Measurements from ENCODE around the gene WNK1. TPM values are rescaled to one million over a fixed set of nuclear protein-coding genes. Genes with fewer than 3 reads are reported as not detected.

Gene WNK1
- total RNA-seq, 4 donors from 2014 or later: 153 to 220 (median 178) TPM

DNA sequence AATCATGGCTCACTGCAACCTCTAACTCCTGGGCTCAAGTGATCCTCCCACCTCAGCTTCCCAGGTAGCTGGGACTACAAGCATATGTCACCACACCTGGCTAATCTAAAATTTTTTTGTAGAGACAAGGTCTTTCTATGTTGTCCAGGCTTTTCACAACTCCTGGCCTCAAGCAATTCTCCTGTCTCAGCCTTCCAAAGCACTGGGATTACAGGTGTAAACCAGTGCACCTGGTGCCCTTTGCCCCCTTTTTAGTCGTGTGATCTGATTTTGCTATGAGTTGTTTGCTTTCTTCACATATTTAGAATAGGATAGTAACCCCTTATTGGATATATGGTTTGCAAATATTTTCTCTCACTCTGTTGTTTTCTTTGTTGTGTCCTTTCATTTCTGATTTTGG lies 198.8 kb downstream of the WNK1 start:
- no peak for DNase-seq (ENCODE audit: low spot score in 2 of 2)
- TF ChIP-seq EP300 (IDR thresholded peaks at IDR 0.05): no peak
- TF ChIP-seq, protein P1, sequence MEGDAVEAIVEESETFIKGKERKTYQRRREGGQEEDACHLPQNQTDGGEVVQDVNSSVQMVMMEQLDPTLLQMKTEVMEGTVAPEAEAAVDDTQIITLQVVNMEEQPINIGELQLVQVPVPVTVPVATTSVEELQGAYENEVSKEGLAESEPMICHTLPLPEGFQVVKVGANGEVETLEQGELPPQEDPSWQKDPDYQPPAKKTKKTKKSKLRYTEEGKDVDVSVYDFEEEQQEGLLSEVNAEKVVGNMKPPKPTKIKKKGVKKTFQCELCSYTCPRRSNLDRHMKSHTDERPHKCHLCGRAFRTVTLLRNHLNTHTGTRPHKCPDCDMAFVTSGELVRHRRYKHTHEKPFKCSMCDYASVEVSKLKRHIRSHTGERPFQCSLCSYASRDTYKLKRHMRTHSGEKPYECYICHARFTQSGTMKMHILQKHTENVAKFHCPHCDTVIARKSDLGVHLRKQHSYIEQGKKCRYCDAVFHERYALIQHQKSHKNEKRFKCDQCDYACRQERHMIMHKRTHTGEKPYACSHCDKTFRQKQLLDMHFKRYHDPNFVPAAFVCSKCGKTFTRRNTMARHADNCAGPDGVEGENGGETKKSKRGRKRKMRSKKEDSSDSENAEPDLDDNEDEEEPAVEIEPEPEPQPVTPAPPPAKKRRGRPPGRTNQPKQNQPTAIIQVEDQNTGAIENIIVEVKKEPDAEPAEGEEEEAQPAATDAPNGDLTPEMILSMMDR (IDR thresholded peaks at IDR 0.05): no peak
- H3K4me1 ChIP-seq: peaks cover 0 to 28% (median 7%) of the 10 kb centered on the region in 4 donors
- H3K27me3 ChIP-seq: no peaks in the 10 kb centered on the region
- no peaks in the 10 kb centered on the region for H3K9me3 ChIP-seq
- 44 to 45% methylated on average over 1 of the region's 1 CpG for WGBS, 2 donors
- no peak overlapping the region for H3K4me3 ChIP-seq
- no peak overlapping the region for H3K27ac ChIP-seq
- H3K36me3 ChIP-seq: no peaks in the 10 kb centered on the region

DNA sequence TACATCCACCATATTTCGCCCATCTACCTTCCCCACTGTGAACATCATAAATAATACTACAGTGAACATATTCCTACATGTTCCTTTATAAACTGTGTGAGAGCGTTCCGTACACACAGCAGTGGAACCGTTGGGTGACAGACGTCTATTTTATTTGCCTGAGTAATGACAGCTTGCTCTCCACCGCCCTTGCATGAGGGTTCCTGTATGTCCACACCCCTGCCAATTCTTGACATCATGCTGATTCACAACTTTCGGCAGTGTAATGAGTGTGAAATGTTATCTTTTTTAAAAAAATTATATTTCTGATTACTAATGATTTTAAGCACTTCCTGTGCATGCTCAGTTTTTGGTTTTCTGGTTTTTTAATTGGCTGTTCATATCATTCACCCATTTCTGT lies 201.4 kb downstream of the WNK1 start:
- TF ChIP-seq EP300 (IDR thresholded peaks at IDR 0.05) (no peak), POLR2A (IDR thresholded peaks at IDR 0.05) (no peak)
- TF ChIP-seq, protein P1 (IDR thresholded peaks at IDR 0.05): no peak
- WGBS, 2 donors: 79% methylated on average over 7 of the region's 7 CpGs
- Histone ChIP-seq H3K27me3 (no peaks in the 10 kb centered on the region), H3K4me1 (peaks cover 0 to 4% (median 0%) of the 10 kb centered on the region in 4 donors), H3K4me3 (no peak overlapping the region), H3K9me3 (no peaks in the 10 kb centered on the region), H3K27ac (no peak overlapping the region), H3K36me3 (no peaks in the 10 kb centered on the region)
- DNase-seq (ENCODE audit: low spot score in 2 of 2): no peak

DNA sequence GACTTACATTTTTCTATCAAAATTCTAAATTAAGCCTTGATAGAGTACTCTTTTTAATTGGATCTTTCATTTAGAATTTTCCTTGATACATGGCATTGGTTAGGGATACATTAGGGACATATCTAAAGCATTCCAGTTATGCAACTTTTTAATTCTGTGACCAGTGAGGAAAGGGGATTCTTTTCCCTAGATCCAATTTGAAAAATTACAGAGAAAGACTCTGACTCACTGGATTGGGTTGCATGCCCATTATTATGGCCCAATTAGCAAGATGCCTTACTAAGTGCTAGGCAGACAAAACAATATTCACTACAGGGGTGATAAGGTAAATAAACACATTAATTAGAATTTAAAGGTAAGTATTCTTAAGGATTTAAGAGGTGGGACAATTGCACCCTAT lies 202.4 kb downstream of the WNK1 start:
- no peaks in the 10 kb centered on the region for H3K9me3 ChIP-seq
- no peaks in the 10 kb centered on the region for H3K27me3 ChIP-seq
- H3K36me3 ChIP-seq: no peaks in the 10 kb centered on the region
- H3K4me1 ChIP-seq: peaks cover 0 to 3% (median 0%) of the 10 kb centered on the region in 4 donors
- H3K4me3 ChIP-seq: no peak overlapping the region
- DNase-seq (ENCODE audit: low spot score in 2 of 2): no peak
- no peak overlapping the region for H3K27ac ChIP-seq
- TF ChIP-seq EP300 (IDR thresholded peaks at IDR 0.05): no peak
- TF ChIP-seq, protein P1 (IDR thresholded peaks at IDR 0.05): no peak
- TF ChIP-seq POLR2A (IDR thresholded peaks at IDR 0.05): no peak

DNA sequence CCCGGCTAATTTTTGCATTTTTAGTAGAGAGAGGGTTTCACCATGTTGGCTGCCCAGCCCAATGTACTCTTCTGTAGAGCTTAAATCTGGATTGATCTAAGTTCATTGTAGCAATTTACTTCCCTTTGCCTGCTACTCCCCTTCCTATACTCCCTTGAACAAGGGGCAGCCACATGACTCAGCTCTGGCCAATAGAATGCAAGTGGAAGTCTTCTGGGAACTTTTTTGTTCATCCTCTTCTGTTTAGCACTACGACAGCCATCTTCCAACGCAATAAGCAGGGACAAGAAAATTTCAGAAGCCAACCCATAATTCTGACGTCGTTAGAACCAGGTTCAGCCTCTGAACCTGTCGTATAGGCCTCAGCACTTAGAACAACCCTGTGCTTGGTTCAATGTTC lies 203.6 kb downstream of the WNK1 start:
- TF ChIP-seq EP300 (IDR thresholded peaks at IDR 0.05): no peak
- TF ChIP-seq, protein P1 (IDR thresholded peaks at IDR 0.05): no peak
- TF ChIP-seq POLR2A (IDR thresholded peaks at IDR 0.05): no peak
- H3K4me3 ChIP-seq: no peak overlapping the region
- WGBS, 2 donors: 92 to 94% methylated on average over 6 of the region's 6 CpGs

DNA sequence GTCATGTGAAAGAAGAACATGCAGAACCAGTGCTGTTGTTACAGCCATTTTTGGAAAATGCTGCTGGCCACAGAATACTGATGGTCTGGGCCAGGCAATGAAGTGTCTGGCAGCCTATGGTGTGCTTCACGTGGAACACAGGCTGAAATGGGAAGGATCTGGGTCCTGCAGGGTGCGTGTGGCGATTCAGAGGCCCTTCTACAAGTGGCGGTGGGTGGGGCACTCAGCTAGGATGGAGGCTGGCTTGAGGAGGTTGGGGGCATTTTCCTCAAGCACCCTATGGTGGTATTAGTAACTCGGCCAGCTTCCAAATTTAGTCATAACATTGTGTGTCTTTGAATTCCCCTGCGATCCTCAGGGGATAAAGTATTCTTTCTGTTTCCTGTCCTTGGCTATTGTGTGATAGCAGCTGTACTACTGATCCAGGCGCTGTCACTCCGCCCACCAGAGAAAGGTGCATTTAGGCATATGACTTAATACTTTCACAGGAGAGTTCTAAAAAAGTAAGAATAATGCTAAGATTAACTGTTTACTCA lies 206.3 kb downstream of the WNK1 start:
- WGBS, 2 donors: 59 to 63% methylated on average over 7 of the region's 8 CpGs
- Histone ChIP-seq H3K27ac (no peak overlapping the region), H3K4me1 (no peaks in the 10 kb centered on the region), H3K9me3 (no peaks in the 10 kb centered on the region), H3K27me3 (no peaks in the 10 kb centered on the region), H3K36me3 (no peaks in the 10 kb centered on the region), H3K4me3 (no peak overlapping the region)
- TF ChIP-seq, protein P1 (IDR thresholded peaks at IDR 0.05): no peak
- TF ChIP-seq POLR2A (IDR thresholded peaks at IDR 0.05): no peak
- TF ChIP-seq EP300 (IDR thresholded peaks at IDR 0.05): no peak
- no peak for DNase-seq (ENCODE audit: low spot score in 2 of 2)

More for the DNA sequence above, 203.6 kb downstream of the WNK1 start:
- Histone ChIP-seq H3K27me3 (no peaks in the 10 kb centered on the region), H3K36me3 (no peaks in the 10 kb centered on the region), H3K27ac (no peak overlapping the region), H3K4me1 (no peaks in the 10 kb centered on the region), H3K9me3 (no peaks in the 10 kb centered on the region)
- no peak for DNase-seq (ENCODE audit: low spot score in 2 of 2)

Small RNA genes within 50 kb of the gene (small RNA-seq; reads per million reads assigned to genes)
- gene RNU4ATAC16P: 0.66 reads per million

Other genes with a start within 250 kb of the WNK1 start
- gene NINJ2, start 89.1 kb upstream of the WNK1 start, total RNA-seq: 10 to 100 TPM in 2 of 4 donors, 1 to 10 TPM in 2; 8.4 to 17.7 (median 12.6) TPM
- gene RAD52, start 197.1 kb downstream of the WNK1 start, total RNA-seq: 10 to 100 TPM; 26.9 to 61.5 (median 27.9) TPM
- 10 to 100 TPM; 58.0 to 83.2 (median 73.5) TPM for gene ERC1, start 238.6 kb downstream of the WNK1 start, total RNA-seq